DMS 273 (cell line): ENCODE data around the gene CHST4.
"Not testable (repeated sequence)": the region's sequence is repeated elsewhere in the genome, so short reads cannot be mapped to it uniquely, and the experiment has no call there.

Source experiments
- DNase-seq: peaks from one replicate; lab custom pipeline; 2025; ENCODE audit not compliant: unreplicated experiment; lab: John Stamatoyannopoulos, UW

CHST4 gene

GRCh38 chr16:71569621-71570020, 43.4 kb downstream of the CHST4 start:
- no peak for DNase-seq

DNA sequence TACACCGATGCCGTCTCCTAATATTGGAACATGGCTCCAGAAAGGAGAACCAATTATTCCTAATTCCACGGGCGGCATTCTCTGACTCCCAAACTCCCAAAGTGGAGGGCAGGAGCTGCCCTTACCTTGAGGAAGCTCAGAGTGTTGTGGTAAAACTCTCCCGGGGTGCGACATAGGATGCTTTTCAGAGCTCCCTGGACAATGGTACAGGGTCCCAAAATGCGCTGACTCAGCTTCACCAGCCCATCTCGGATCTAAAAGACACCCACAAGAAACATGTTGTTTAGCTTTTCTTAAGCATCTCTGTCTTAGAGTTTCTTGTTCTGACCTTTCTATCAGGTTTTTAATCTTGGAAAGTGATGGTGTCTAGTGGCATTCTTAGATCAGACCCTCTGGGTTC, 43.9 kb downstream of the CHST4 start:
- no peak for DNase-seq

DNA sequence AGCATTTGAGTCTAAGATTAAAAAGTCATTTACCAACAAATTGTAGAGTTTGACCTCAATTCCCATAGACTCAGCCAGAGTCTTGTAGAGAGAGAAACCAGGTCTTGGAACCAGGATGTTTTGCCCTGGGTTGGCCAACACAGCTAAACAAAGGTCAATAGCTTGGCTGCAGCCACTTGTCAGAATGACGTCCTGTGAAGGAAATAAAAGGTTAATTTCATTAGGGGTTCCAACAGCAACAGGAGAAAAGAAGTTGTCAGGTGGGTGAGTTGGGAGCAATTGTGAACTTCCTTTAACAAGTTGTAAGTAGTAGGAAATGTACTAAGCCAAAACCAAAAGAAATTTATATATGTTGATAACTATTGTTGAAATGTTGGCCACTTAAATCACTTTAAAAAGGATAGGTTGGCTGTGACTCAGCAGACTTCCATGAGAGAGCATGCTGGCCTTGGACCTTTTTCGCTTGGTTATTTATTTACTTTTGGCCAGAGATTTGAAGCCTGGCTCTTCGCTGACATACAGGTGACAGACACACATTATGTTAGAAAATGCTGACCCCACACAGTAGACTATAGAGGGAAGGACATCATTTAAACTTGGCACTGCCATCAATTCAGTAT, 46.4 kb downstream of the CHST4 start:
- DNase-seq: no peak

- DNase-seq: no peak
Measured at GRCh38 chr16:71573387-71574094, 47.3 kb downstream of the CHST4 start.

DNA sequence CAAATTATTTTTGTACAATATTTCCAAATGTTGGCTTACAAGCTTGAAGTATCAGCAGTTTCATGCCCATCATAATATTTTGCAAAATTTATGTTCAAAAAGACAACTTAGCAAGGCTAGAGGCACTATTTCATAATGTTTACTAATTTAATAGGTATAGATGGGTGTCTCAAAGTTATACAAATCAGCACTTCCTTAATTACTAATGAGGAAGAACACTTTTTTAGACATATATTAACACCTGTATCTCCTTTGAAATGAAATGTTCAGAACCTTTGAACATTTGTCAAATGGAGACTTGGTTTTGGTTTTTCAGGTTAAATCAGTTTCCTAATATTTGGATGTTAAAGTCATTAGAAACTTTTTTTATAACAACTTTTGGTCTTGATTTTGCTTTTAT, 48.5 kb downstream of the CHST4 start:
- no peak for DNase-seq

GRCh38 chr16:71576971-71577370, 50.7 kb downstream of the CHST4 start, which contains the start of gene TAT:
TAT (minus strand) TSS chr16:71577092; CDS start chr16:71576415, 677 bp downstream.
- DNase-seq: no peak

GRCh38 chr16:71582553-71582848, 56.3 kb downstream of the CHST4 start:
- not testable (repeated sequence) for DNase-seq

DNA sequence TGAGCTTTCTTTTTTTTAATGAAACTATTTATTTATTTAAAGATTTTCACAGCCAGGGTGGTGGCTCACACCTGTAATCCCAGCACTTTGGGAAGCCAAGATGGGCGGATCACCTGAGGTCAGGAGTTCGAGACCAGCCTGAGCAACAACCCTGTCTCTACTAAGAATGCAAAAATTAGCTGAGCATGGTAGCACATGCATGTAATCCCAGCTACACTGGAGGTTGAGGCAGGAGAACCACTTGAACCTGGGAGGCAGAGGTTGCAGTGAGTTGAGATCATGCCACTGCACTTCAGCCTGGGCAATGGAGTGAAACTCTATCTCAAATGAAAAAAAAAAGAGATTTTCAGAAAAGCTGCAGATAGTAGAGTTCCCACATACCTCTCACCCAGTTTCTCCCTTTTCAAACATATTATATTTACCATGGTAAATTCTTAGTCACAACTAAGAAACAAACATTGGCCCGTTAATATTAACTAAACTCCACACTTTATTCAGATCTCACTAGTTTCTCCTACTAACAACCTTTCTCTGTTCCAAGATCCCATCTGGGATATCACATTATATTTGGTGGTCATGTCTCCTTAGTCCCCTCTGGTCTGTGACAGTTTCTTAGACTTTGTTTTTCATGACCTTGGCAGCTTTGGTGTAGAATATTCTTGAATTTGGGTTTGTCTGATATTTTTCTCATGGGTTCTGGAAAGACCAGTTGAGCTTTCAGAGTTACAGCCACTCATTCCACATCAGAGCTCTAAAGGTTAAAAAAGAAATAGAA, 58.5 kb downstream of the CHST4 start:
- DNase-seq: no peak

DNA sequence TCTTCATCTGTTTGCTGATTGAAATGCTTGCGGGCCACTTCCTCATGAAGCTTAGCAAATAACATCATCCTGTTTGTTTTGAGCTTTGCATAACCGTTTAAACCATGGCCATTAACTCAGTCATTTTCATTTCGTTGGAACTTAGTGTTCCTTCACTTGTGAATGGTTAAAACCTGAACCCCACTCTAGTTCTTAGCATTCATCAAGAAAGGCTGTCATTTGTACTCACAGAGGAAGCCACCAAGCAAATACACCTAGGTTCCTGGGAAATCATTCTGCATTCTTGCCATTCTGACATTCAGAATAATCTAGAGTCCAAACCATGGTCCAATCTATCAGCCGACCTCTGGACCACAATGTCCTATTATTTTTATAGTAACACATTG, 59.1 kb downstream of the CHST4 start:
- DNase-seq: no peak
